ENCODE data around the gene DBX2.

- TF ChIP-seq CTCF (IDR thresholded peaks at IDR 0.05; ENCODE audit: low read length) = no peak
- TF ChIP-seq EZH2 (optimal IDR thresholded peaks at IDR 0.05; ENCODE audit: low read depth, low read length) = no peak
Observed at GRCh38 chr12:45014396-45014795, 36.5 kb downstream of the DBX2 start.

Data from MM.1S (cell line).